Measurements from ENCODE around the gene TSPAN3. TPM values are rescaled to one million over a fixed set of nuclear protein-coding genes. Genes with fewer than 3 reads are reported as not detected.

Gene TSPAN3
- total RNA-seq, 6 experiments from 2014 or later = 35.6 to 103 (median 63.2) TPM

DNA sequence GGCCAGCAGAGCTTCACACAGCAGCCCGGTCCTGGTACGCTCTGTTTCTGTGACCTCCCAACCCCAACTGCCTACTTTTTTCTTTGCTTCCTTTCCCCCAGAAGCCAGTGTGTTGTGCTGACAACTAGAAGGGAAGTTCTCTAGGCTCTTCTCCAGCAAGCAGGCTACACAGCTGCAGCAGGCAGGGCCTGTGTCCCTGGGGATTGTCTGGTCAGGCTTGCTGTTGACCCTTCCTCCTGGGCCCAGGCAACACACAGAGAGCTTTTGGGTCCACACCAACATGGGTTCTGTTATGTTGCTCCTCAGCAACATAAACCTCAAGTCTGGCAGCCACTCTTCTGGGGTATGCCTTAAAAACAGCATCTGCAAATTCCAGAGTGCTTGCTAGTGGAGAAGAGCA is 36.2 kb upstream of the TSPAN3 start:
- no peaks in the 10 kb centered on the region for H3K27me3 ChIP-seq
- DNase-seq (no peak), ATAC-seq (peak; percentile 21 to 61 (median 52))
- H3K9me3 ChIP-seq = no peaks in the 10 kb centered on the region
- H3K4me1 ChIP-seq = no peaks in the 10 kb centered on the region
- H3K36me3 ChIP-seq = no peaks in the 10 kb centered on the region
- no CpG with 5 or more reads among the region's 2 CpGs for WGBS (ENCODE audit: insufficient coverage, low coverage, low lambda C conversion rate, missing lambda C conversion rate)
- H3K4me3 ChIP-seq = no peak overlapping the region
- no peak overlapping the region for H3K27ac ChIP-seq
- TF ChIP-seq, protein P1, sequence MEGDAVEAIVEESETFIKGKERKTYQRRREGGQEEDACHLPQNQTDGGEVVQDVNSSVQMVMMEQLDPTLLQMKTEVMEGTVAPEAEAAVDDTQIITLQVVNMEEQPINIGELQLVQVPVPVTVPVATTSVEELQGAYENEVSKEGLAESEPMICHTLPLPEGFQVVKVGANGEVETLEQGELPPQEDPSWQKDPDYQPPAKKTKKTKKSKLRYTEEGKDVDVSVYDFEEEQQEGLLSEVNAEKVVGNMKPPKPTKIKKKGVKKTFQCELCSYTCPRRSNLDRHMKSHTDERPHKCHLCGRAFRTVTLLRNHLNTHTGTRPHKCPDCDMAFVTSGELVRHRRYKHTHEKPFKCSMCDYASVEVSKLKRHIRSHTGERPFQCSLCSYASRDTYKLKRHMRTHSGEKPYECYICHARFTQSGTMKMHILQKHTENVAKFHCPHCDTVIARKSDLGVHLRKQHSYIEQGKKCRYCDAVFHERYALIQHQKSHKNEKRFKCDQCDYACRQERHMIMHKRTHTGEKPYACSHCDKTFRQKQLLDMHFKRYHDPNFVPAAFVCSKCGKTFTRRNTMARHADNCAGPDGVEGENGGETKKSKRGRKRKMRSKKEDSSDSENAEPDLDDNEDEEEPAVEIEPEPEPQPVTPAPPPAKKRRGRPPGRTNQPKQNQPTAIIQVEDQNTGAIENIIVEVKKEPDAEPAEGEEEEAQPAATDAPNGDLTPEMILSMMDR (IDR thresholded peaks at IDR 0.05) = no peak
- no peak for TF ChIP-seq POLR2A (IDR thresholded peaks at IDR 0.05)
- intact Hi-C loops (cut with DNase I) = no loop called here

DNA sequence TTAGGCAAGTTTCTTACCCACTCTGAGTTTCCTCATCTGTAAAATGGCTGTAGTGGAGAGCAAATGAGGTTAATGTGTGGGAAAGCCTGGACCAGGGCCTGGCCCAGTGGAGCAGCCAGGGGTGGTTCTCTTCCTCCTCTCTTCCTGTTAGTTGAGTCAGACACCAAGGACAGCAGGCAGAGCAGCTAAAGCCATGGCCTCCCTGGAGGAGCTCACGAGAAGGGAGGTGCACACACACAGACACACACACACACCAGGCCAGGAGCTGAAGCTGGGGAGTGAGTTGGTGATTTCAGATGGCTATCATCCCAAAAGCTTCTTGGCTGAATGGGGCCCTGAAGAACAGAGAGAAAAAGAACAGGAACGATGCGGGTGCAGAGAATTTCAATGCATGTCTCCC is 33.2 kb upstream of the TSPAN3 start:
- TF ChIP-seq POLR2A (IDR thresholded peaks at IDR 0.05) = no peak
- TF ChIP-seq, protein P1 (IDR thresholded peaks at IDR 0.05) = no peak
- H3K4me1 ChIP-seq = no peaks in the 10 kb centered on the region
- no peak for DNase-seq
- WGBS (ENCODE audit: insufficient coverage, low coverage, low lambda C conversion rate, missing lambda C conversion rate) = 83% methylated on average over 2 of the region's 3 CpGs
- ATAC-seq = no peak
- no peaks in the 10 kb centered on the region for H3K9me3 ChIP-seq
- H3K27ac ChIP-seq = no peak overlapping the region
- H3K36me3 ChIP-seq = no peaks in the 10 kb centered on the region
- intact Hi-C loops (cut with DNase I) = no loop called here
- H3K27me3 ChIP-seq = no peaks in the 10 kb centered on the region
- no peak overlapping the region for H3K4me3 ChIP-seq

DNA sequence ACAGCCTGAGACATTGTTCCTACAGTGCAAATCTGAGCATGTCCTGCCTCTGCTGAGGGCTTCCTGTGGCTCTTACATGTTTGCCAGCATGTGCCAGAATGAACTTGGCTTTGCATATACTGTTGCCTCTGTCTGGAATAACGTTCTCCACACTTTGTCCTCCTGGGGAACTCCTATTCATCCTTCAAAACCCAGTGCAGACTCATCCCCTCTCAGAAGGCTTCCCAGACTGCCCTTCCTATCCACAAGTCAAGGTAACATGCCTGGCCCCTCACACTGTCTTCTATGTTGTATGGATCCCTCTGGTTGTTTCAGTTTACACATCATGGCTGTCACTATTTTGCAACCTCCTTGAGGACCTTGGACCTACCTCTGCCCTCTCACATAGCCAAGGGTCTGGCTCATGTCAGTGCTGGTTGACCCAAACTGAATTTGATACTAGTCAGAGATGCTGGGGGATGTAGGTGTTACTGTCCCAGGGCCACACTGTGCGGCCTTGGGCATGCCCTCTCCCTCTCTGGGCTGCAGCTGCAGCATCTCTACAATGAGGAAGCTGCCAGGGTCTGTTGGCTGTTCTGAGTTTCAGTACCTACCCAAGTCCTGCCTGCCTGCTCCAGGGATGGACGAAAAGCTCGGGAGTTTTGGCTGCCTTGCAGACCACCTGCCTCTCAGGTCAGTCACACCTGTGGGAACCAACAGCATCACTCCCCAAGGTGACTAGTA is 29.0 kb upstream of the TSPAN3 start:
- ATAC-seq (no peak), DNase-seq (no peak)
- Histone ChIP-seq H3K27me3 (no peaks in the 10 kb centered on the region), H3K27ac (no peak overlapping the region), H3K4me1 (no peaks in the 10 kb centered on the region), H3K36me3 (no peaks in the 10 kb centered on the region), H3K4me3 (no peak overlapping the region), H3K9me3 (no peaks in the 10 kb centered on the region)
- no CpG with 5 or more reads among the region's 4 CpGs for WGBS (ENCODE audit: insufficient coverage, low coverage, low lambda C conversion rate, missing lambda C conversion rate)
- TF ChIP-seq, protein P1 (IDR thresholded peaks at IDR 0.05) = no peak
- intact Hi-C loops (cut with DNase I) = no loop called here

DNA sequence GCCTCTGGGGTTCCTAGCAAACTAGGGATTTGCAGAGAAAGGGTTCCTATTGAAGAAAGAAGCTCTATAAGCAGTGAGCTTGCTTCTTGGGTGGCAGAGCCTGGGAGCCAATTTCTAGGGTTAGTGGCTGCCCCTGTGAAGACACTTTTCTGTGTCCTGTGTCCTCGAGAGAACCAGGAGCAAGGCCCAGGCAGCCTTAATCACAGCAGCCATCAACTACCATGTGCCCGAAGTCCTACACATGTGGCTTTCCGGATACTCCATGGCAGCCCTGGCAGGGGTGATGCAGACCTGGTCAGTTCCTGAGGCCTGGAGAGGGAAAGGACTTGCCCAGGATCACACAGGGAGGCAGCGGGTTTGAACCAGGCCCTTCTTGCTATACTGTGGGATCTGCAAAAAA is 27.7 kb upstream of the TSPAN3 start:
- Histone ChIP-seq H3K36me3 (no peaks in the 10 kb centered on the region), H3K27ac (no peak overlapping the region), H3K4me3 (no peak overlapping the region), H3K9me3 (no peaks in the 10 kb centered on the region), H3K4me1 (no peaks in the 10 kb centered on the region), H3K27me3 (no peaks in the 10 kb centered on the region)
- WGBS (ENCODE audit: insufficient coverage, low coverage, low lambda C conversion rate, missing lambda C conversion rate) = no CpG with 5 or more reads among the region's 4 CpGs
- DNase-seq = no peak
- intact Hi-C loops (cut with DNase I) = no loop called here
- ATAC-seq = no peak
- TF ChIP-seq POLR2A (IDR thresholded peaks at IDR 0.05) = no peak
- TF ChIP-seq, protein P1 (IDR thresholded peaks at IDR 0.05) = no peak
